Stimulated activated CD4-positive, alpha-beta T cell treated with anti-CD3 and anti-CD28 coated beads, Interleukin-1b, Interleukin-23, amount 100 ng/mL, for 1 hour (primary cell): ENCODE measurements around the gene CABLES1.

Source experiments
- DNase-seq, 2 donors: peaks; one replicate each; pipeline ENCODE4 v3.0.0-alpha.2; 2020; ENCODE audit warnings: low read depth in 2 of 2

The CABLES1 gene

DNA sequence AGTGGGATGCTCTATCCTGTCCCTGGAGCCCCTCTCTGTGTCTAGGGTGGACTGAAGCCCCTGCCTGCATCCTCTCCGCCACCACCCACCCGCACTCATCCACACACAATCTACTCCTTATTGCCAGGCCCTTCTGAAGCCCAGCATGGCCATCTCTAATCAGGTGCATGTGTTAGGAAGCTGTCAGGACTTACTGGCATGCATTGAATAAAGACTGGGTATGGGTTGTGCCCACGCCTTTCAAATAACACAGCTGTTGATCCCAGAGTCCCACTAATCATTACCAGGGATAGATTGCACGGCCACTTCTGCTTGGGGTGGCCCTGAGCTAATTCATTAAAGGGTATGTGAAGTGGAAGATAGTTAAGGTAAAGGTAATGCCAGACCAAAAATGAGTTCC, 88.4 kb downstream of the CABLES1 start:
- no peak for DNase-seq

DNA sequence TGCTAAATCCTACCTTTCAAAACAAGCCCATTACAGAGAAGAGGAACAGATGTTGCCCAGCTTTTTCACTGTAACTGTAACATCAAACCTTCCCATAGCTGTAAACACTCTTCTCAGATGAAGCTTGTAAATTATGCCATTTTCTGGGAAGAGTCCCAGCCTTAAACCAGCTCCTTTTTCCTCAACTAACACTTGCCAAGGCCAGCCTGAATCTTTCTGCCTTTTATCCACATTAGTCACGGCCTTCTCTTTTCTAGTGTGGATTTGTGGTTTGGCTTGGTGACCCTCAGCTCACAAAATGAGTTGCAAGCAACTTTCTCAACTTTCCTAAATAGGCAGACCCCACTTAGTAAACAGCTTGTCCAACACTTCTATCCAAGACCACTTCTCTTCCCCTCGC, 90.2 kb downstream of the CABLES1 start:
- no peak for DNase-seq

DNA sequence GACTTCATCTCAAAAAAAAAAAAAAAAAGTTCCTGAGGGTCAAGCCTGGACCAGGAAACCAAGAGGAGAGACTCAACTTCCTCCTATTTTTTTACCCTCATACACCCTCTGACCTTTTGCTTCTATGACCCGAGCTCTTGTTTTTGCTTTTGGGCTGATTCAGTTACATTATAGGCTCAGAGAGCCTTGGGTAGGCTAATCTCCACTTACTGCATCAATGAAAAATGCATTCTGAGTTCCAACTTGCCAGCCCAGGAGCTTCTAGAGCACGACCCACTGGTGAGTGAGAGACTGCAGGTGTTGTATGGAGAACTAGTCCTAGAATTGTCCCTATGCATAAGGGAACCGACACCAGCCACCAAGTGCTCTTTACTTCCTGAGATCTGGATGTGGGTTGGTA, 91.1 kb downstream of the CABLES1 start:
- no peak for DNase-seq

DNA sequence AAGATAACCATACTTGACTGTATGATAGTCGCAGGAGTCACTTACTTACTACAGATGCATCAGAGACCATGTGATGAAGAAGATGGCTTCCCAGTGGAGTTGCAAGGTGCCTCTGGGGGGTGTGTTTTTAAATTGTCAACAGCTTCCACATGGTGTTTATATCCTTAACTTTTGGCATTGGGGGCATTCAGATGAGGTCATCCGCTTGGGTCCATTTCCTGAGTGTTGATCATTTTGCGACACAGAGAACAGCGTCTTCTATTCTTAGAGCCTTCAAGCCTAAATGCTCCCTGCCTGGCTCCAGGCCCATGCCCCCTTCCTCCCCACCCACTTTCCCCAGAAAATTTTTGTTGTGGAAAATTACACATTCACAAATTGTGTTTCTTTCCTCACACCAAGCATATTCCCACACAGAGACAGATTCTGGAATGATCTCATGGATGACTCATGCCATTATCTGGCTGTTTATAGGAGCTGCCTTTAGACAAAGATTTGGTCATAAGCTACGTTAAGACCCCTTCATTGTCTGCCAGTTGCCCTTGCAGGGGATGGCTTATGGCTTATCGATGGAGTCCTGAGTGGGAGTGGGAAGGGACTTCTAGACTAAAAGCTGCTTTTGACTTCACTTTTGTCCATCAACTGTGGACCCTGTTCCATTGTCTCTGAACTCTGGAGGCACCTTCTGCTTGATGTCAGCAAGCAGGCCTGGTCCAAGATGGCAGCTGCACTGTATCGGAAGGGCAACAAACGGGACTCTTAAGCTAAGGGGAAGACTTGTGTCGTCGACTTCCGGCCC, 91.8 kb downstream of the CABLES1 start:
- no peak for DNase-seq

- DNase-seq, result no peak
Measured at GRCh38 chr18:23227726-23228070, 92.4 kb downstream of the CABLES1 start.

- no peak for DNase-seq
Measured at GRCh38 chr18:23228102-23229061, 93.1 kb downstream of the CABLES1 start.

GRCh38 chr18:23229472-23229871, 94.2 kb downstream of the CABLES1 start:
- no peak for DNase-seq

DNA sequence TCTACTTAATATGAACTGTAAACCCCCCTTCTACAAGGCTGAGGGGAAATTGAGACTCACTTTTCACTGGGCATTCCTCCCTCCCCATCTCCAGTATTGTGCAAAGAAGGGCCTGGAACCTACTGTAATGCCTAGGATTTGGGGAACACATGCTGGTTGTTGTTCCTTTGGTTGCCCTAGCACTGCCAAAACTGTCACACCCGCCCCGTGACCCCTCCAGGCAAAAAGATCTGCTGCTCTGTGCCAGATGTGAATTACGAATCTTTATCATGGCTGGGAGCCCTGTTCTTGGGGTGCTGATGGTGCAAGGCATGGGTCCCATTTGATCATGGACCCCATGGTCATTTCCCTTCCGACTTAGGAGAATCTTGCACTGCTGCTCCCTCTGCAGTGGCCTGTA, 95.4 kb downstream of the CABLES1 start:
- no peak for DNase-seq

- peak; percentile 17 to 42 for DNase-seq
Measured at GRCh38 chr18:23231340-23232021, 96.2 kb downstream of the CABLES1 start.

DNA sequence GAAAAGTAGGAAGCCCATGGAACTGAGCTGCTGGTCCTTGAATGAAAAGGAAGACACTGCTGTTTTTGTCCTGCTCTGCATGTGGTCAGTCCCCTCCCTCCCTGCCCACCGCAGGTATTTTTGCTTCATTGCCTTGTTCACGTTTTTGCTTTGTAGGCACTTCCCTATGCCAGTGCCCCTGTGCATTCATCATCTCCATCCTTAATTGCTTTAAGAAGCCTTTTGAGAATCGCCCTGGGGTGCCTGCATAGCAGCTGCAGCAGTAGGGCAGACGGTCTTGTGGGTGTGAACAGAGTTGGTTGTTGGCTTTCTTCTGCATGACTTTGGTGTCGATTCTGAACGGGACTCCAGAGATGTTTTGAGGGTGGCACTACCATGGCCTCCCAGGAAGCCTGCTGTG, 97.0 kb downstream of the CABLES1 start:
- no peak for DNase-seq

- no peak for DNase-seq
Measured at GRCh38 chr18:23234619-23235018, 99.3 kb downstream of the CABLES1 start.

GRCh38 chr18:23235336-23235735, 100.1 kb downstream of the CABLES1 start:
- DNase-seq, result no peak

GRCh38 chr18:23235860-23236259, 100.6 kb downstream of the CABLES1 start:
- DNase-seq, result no peak

- no peak for DNase-seq
Measured at GRCh38 chr18:23236876-23237468, 101.7 kb downstream of the CABLES1 start.

DNA sequence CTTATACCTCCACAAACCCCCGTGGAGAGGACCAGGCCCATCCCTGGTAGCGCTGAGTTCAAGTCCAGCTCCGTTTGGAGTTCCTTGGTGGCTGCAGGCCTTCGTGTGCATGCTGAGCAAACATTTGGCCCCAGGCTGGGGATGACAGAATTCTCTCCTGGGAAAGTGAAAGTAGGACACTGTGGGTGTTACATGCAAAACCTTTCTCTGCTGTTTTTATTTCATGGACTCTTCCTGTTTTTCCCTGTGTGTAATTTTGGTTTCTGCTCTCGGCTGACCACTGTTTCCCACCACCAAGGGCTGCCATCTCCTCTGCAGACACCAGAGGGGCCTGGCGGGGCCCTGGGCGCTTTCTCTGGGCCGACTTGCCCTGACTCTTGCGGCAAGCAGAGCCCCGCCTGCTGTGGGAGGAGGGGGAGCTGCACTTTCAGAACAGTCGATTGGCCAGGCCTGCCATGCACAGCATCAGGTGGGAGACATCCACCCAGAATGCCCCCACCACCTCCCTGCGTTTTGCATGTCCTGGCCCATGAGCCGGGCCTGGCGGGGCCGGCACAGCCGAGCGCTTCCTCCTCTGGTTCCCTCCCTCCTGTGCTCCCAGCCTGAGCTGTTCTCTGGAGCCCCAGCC, 102.4 kb downstream of the CABLES1 start:
- no peak for DNase-seq

- DNase-seq, result no peak
Measured at GRCh38 chr18:23238152-23238531, 102.9 kb downstream of the CABLES1 start.

DNA sequence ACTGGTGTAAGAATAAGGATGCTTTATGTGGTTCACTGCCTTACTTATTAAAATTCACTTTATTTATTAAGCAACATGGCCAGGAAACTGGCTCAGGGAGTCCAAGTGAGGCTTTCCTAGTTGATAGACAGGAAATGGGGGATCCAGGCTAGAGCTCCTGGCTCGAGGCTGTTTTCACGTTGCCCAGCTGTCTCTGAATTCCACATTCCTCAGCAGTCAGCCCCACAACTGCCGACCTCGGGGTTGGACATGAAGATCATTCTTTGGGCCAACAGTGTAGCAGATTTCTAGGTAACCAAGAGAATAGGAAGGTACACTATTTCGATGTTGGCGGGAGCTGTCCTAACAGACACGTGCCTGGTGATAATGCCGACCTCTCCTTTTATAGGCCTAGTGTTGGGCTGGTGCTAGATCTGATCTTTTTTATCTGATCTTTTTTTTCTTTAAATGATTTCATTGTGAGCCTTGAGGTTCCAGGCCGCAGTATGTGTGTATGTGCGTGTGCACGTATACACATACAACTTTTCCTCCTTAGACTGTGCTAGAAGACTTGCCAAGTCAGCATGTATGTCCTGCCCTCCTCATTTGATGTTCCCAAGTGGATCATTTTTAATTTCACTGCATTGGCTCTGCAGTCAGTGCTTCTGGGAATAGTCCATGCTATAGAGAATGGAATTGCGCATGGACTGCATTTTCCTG, 103.5 kb downstream of the CABLES1 start:
- DNase-seq, result no peak

GRCh38 chr18:23239350-23239692, 104.0 kb downstream of the CABLES1 start:
- DNase-seq, result no peak

DNA sequence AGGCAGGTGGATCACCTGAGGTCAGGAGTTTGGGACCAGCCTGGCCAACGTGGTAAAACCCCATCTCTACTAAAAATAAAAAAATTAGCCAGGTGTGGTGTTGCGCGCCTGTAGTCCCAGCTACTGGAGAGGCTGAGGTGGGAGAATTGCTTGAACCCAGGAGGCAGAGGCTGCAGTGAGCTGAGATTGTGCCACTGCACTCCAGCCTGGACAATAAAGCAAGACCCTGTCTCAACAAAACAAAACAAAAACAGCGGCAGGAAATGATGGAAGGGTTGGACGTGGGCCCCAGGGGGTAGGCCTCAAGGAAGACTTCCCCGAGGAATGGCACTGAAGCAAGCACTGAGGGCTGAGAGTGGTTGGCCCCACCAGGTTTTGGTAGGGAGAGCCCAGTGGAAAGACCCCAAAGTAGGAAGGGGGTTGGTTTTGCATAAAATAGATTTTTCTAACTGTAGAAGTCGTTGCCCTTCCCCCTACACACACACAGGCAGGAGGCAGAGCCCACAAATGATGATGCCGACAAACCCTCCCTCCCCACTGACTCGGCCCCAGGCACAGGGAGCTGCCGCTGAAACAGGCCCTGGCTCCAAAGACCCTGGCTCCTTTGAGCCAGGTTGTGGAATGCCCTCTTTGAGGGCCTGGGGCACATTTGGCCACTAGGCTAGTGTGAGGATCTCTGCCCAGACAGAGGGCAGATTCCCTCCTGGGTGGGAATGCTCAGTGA, 104.8 kb downstream of the CABLES1 start:
- DNase-seq, result no peak

DNA sequence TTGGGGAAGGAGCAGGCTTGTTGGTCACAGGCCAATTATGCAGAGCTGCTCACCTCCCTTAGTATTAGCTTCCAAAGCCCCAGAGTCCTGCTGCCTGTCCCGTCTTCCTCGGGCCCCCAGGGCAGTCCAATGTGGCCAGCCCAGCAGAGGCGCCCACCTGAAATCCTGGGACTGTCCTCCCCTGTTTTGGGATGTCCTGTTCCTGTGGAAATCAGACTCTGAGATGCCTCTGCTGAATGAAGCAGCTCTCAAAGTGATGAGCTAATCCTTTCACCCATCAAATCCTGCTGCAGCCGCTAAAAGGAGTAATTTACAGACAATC, 105.3 kb downstream of the CABLES1 start:
- no peak for DNase-seq
